H1 (cell line): ENCODE data around the gene KRTAP12-2. TPM values are rescaled to one million over a fixed set of nuclear protein-coding genes. Genes with fewer than 3 reads are reported as not detected.

ENCODE experiments used
- CTCF ChIA-PET: fragments of 300-600 bp; sonication (Branson Sonifier 250); formaldehyde crosslinking; loops from one replicate; lab custom pipeline; 2021; ENCODE audit not compliant: partially characterized antibody; lab: Charles Lee
- POLR2A ChIA-PET: fragments of 300-600 bp; sonication (Branson Sonifier 250); formaldehyde crosslinking; loops from one replicate; lab custom pipeline; 2021; ENCODE audit warnings: inconsistent platforms; ENCODE audit not compliant: partially characterized antibody; lab: Charles Lee
- DNase-seq, 2 experiments: peaks; one replicate each; pipeline versions ENCODE4 v3.0.0 to v3.0.0-alpha.2; 2010 to 2022; ENCODE audit warnings: low spot score in 2 of 2, low read depth in 1 of 2, mixed read lengths in 1 of 2
- FAIRE-seq: peaks from 2 replicates; lab custom pipeline; 2011; peaks lifted over from hg19 to GRCh38; lab: Jason Lieb, UNC
- H2AFZ ChIP-seq: 2 replicates; pipeline ENCODE4 v1.8.1; 2012; ENCODE audit warnings: low read length, inconsistent platforms
- H2AK5ac ChIP-seq: 2 replicates; pipeline ENCODE4 v1.6.1; 2013; ENCODE audit warnings: low read depth, low read length
- H2BK120ac ChIP-seq: replicated peaks from 2 replicates; pipeline ENCODE3; 2013; ENCODE audit warnings: low read depth, low read length, inconsistent platforms
- H2BK12ac ChIP-seq: 2 replicates; pipeline ENCODE4 v1.6.1; 2013; ENCODE audit warnings: low read depth, low read length
- H2BK15ac ChIP-seq: 2 replicates; pipeline ENCODE4 v1.6.1; 2013; ENCODE audit warnings: low read length
- H2BK20ac ChIP-seq: 2 replicates; pipeline ENCODE4 v1.6.1; 2013; ENCODE audit warnings: low read length
- H2BK5ac ChIP-seq: 2 replicates; pipeline ENCODE4 v1.6.1; 2013; ENCODE audit warnings: low read depth, low read length
- H3K14ac ChIP-seq: 2 replicates; pipeline ENCODE4 v1.6.1; 2013; ENCODE audit warnings: inconsistent platforms; ENCODE audit not compliant: insufficient read length
- H3K18ac ChIP-seq: 2 replicates; pipeline ENCODE4 v1.6.1; 2013; ENCODE audit warnings: low read length; ENCODE audit errors: extremely low read depth
- H3K23ac ChIP-seq: 2 replicates; pipeline ENCODE4 v1.6.1; 2013; ENCODE audit warnings: inconsistent platforms; ENCODE audit not compliant: insufficient read length
- H3K23me2 ChIP-seq: 2 replicates; pipeline ENCODE4 v1.6.1; 2013; ENCODE audit warnings: low read depth, low read length
- H3K27ac ChIP-seq: 2 replicates; pipeline ENCODE4 v1.6.1; 2011; ENCODE audit warnings: low read depth, low read length, inconsistent platforms
- H3K27me3 ChIP-seq, 4 experiments: replicated peaks in 1 of 4; 1 replicate in 1 of 4; 2 replicates in 3 of 4; pipeline versions ENCODE4 v1.6.1 to v1.8.1; 2011 to 2013; ENCODE audit warnings: low read length in 3 of 4, mild to moderate bottlenecking in 3 of 4, inconsistent platforms in 2 of 4, mixed read lengths in 2 of 4, moderate library complexity in 1 of 4; ENCODE audit not compliant: control insufficient read depth in 3 of 4, insufficient read depth in 3 of 4; ENCODE audit errors: extremely low read depth in 1 of 4
- H3K36me3 ChIP-seq, 4 experiments: 2 replicates each; pipeline versions ENCODE4 v1.6.1 to v1.8.1; 2011 to 2013; ENCODE audit warnings: mild to moderate bottlenecking in 4 of 4, low read length in 3 of 4, moderate library complexity in 2 of 4, control low read depth in 1 of 4, inconsistent platforms in 1 of 4; ENCODE audit not compliant: insufficient read depth in 4 of 4, control insufficient read depth in 2 of 4
- H3K4ac ChIP-seq: replicated peaks from 2 replicates; pipeline ENCODE3; 2013; ENCODE audit warnings: low read length, low read depth, mixed read lengths, inconsistent platforms; ENCODE audit not compliant: insufficient read length
- H3K4me1 ChIP-seq, 4 experiments: replicated peaks in 1 of 4; 1 replicate in 1 of 4; 2 replicates in 3 of 4; pipeline versions ENCODE4 v1.6.1 to v1.8.1; 2011 to 2013; ENCODE audit warnings: low read length in 3 of 4, inconsistent platforms in 2 of 4, mixed read lengths in 1 of 4; ENCODE audit not compliant: insufficient read depth in 4 of 4, control insufficient read depth in 3 of 4
- H3K4me2 ChIP-seq, 2 experiments: 2 replicates each; pipeline versions ENCODE4 v1.6.1 to v1.8.1; 2011 to 2013; ENCODE audit warnings: low read depth in 2 of 2, low read length in 2 of 2, control low read depth in 1 of 2, inconsistent platforms in 1 of 2, mild to moderate bottlenecking in 1 of 2; ENCODE audit not compliant: insufficient read depth in 1 of 2
- H3K4me3 ChIP-seq, 4 experiments: fragments of 200-600, 300-600 bp in 1 of 4; sonication (generic), shearing (Covaris generic), sonication (Bioruptor Twin) in 1 of 4; 2 replicates each; pipeline versions ENCODE4 v1.5.1 to v1.8.1; 2011 to 2016; ENCODE audit warnings: low read length in 4 of 4, low read depth in 3 of 4, control low read depth in 2 of 4, inconsistent platforms in 2 of 4, mild to moderate bottlenecking in 2 of 4, mixed read lengths in 1 of 4, moderate library complexity in 1 of 4; ENCODE audit not compliant: insufficient read depth in 2 of 4; ENCODE audit errors: extremely low read depth in 1 of 4
- H3K56ac ChIP-seq: replicated peaks from 2 replicates; pipeline ENCODE3; 2013; ENCODE audit warnings: low read depth, mild to moderate bottlenecking, mixed read lengths, low read length, inconsistent platforms; ENCODE audit not compliant: insufficient read length
- H3K79me1 ChIP-seq: 2 replicates; pipeline ENCODE4 v1.6.1; 2013; ENCODE audit warnings: low read depth, low read length, control low read depth
- H3K79me2 ChIP-seq, 2 experiments: 2 replicates each; pipeline versions ENCODE4 v1.6.1 to v1.8.1; 2012 to 2013; ENCODE audit warnings: low read length in 2 of 2, mild to moderate bottlenecking in 2 of 2, inconsistent platforms in 1 of 2; ENCODE audit not compliant: insufficient read depth in 2 of 2, control insufficient read depth in 1 of 2
- H3K9ac ChIP-seq, 4 experiments: replicated peaks in 1 of 4; 1 replicate in 1 of 4; 2 replicates in 3 of 4; pipeline versions ENCODE4 v1.6.1 to v1.8.1; 2011 to 2013; ENCODE audit warnings: low read depth in 3 of 4, low read length in 3 of 4, control low read depth in 2 of 4, mild to moderate bottlenecking in 2 of 4, moderate library complexity in 2 of 4, inconsistent platforms in 1 of 4; ENCODE audit errors: extremely low read depth in 1 of 4
- H3K9me3 ChIP-seq, 2 experiments: 2 replicates each; pipeline versions ENCODE4 v1.6.1 to v1.8.1; 2012 to 2013; ENCODE audit warnings: mild to moderate bottlenecking in 2 of 2, moderate library complexity in 2 of 2, control low read depth in 1 of 2, inconsistent platforms in 1 of 2, low read depth in 1 of 2, low read length in 1 of 2, mixed read lengths in 1 of 2; ENCODE audit not compliant: insufficient read depth in 2 of 2
- H4K20me1 ChIP-seq, 2 experiments: replicated peaks in 1 of 2; 2 replicates each; pipeline versions ENCODE3 to v1.8.1; 2011 to 2013; ENCODE audit warnings: inconsistent platforms in 2 of 2, low read length in 2 of 2, mild to moderate bottlenecking in 1 of 2; ENCODE audit not compliant: insufficient read depth in 2 of 2, control insufficient read depth in 1 of 2
- H4K5ac ChIP-seq: 2 replicates; pipeline ENCODE4 v1.6.1; 2013; ENCODE audit warnings: low read length, low read depth, mixed read lengths, inconsistent platforms; ENCODE audit not compliant: insufficient read length
- H4K8ac ChIP-seq: 2 replicates; pipeline ENCODE4 v1.8.0; 2013; ENCODE audit warnings: mild to moderate bottlenecking, moderate library complexity, low read length, inconsistent platforms; ENCODE audit not compliant: insufficient read depth; ENCODE audit errors: extremely low read depth
- H4K91ac ChIP-seq: replicated peaks from 2 replicates; pipeline ENCODE3; 2013; ENCODE audit warnings: low read length, mixed read lengths, inconsistent platforms; ENCODE audit not compliant: insufficient read length
- KDM5A ChIP-seq: fragments of 200-600 bp; IDR thresholded peaks from 2 replicates; pipeline ENCODE4 v1.7.1; 2012; ENCODE audit warnings: mild to moderate bottlenecking, low read length, inconsistent platforms, mixed read lengths
- NRF1 ChIP-seq: IDR thresholded peaks from 2 replicates; pipeline ENCODE4 v1.6.1; 2011; ENCODE audit warnings: mild to moderate bottlenecking, low read depth, low read length, improper control_type of control experiment
- SIN3A ChIP-seq, 2 experiments: IDR thresholded peaks in 1 of 2; conservative IDR thresholded peaks in 1 of 2; 2 replicates each; pipeline ENCODE4 v1.6.1; 2011 to 2012; ENCODE audit warnings: low read length in 2 of 2, improper control_type of control experiment in 1 of 2, low read depth in 1 of 2, mild to moderate bottlenecking in 1 of 2
- SIX5 ChIP-seq: IDR thresholded peaks from 2 replicates; pipeline ENCODE4 v1.6.1; 2011; ENCODE audit warnings: mild to moderate bottlenecking, low read depth, low read length
- YY1 ChIP-seq: IDR thresholded peaks from 2 replicates; pipeline ENCODE4 v1.6.1; 2011; ENCODE audit warnings: low read depth, mild to moderate bottlenecking, low read length
- WGBS, 2 experiments: shearing (Covaris generic) in 1 of 2; methylation state at CpG; one replicate each; pipeline versions ENCODE4 v1.1.6 to v1.1.7; 2013 to 2015; ENCODE audit warnings: low lambda C conversion rate in 2 of 2, mixed read lengths in 2 of 2, inconsistent platforms in 1 of 2, low coverage in 1 of 2, missing lambda C conversion rate in 1 of 2; ENCODE audit not compliant: insufficient replicate concordance in 2 of 2, insufficient coverage in 1 of 2, insufficient read length in 1 of 2; ENCODE audit errors: extremely low coverage in 1 of 2, missing lambda C conversion rate in 1 of 2; 5-methylcytosine and 5-hydroxymethylcytosine counted together
- polyA plus RNA-seq, 7 experiments: library from polyadenylated mRNA; depleted of rRNA in 3 of 7; stranded (reverse) in 5 of 7; unstranded in 2 of 7; fragments of >200 nt in 5 of 7; fragments of 200-250 nt in 2 of 7; gene quantifications; 1 replicate in 5 of 7; 2 replicates in 1 of 7; 4 replicates in 1 of 7; pipeline versions ENCODE4 v1.2.1 to v1.2.3, GENCODE V29; 2011 to 2013; ENCODE audit warnings: missing spikeins in 2 of 7, mixed read lengths in 2 of 7
- total RNA-seq: library from RNA; stranded (reverse); fragmentation: NEBNext Ultra II Directional; extraction: Animal tissue kit (Norgen Biotek cat#: 25700); gene quantifications from 2 replicates; pipeline ENCODE4 v1.2.1, GENCODE V29; 2021

KRTAP12-2 gene
- total and polyA plus RNA-seq, 2 of the 8 experiments (the other 6 are each of a cell fraction or from before 2014, with no cell fraction given) = 0.50 TPM; not detected in 1

DNA sequence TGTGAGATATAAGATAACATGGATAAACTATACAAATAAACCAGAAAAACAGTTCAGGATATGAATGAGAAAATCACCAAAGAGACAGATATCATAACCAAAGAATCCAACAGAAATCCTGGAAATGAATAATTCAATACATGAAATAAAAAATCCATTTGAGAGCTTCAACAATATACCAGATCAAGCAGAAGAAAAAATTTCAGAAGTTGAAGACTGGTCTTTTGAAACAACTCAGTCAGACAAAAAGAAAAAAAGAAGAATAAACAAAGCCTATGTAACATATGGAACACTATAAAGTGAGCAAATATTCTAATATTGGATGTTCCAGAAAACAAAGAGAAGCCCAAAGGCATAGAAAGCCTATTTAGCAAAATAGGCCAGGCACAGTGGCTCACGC, 5.2 kb upstream of the KRTAP12-2 start:
- Histone ChIP-seq H4K8ac (no peak overlapping the region), H3K23ac (no peak overlapping the region), H3K79me1 (no peaks in the 10 kb centered on the region), H4K91ac (no peak overlapping the region), H3K14ac (no peak overlapping the region), H2BK12ac (no peak overlapping the region), H2BK20ac (no peak overlapping the region), H2BK15ac (no peak overlapping the region), H2BK5ac (no peak overlapping the region), H3K4me2 (no peak overlapping the region), H3K9ac (no peak overlapping the region), H2AK5ac (no peak overlapping the region), H2BK120ac (no peak overlapping the region), H3K4me3 (no peak overlapping the region), H4K20me1 (no peaks in the 10 kb centered on the region), H3K27me3 (no peaks in the 10 kb centered on the region), H2AFZ (no peak overlapping the region), H3K23me2 (no peaks in the 10 kb centered on the region), H3K4me1 (no peaks in the 10 kb centered on the region), H3K56ac (no peak overlapping the region), H3K9me3 (peaks cover 19 to 24% of the 10 kb centered on the region in 2 experiments), H4K5ac (no peak overlapping the region), H3K36me3 (no peaks in the 10 kb centered on the region), H3K18ac (no peak overlapping the region), H3K79me2 (no peaks in the 10 kb centered on the region; a peak in 1 of 4 replicates), H3K4ac (no peak overlapping the region), H3K27ac (no peak overlapping the region)
- 87% methylated on average over 1 of the region's 1 CpG; no CpG with 5 or more reads in 1 of the 2 experiments for WGBS, 2 experiments
- TF ChIP-seq KDM5A = no peak
- TF ChIP-seq YY1 = no peak
- TF ChIP-seq SIN3A (conservative IDR thresholded peaks at IDR 0.05 in 1 of 2, IDR thresholded peaks at IDR 0.05 in 1 of 2; ENCODE audit: low read depth in 1 of 2, low read length in 2 of 2) = no peak
- no peak for TF ChIP-seq NRF1
- no peak for TF ChIP-seq SIX5
- FAIRE-seq (no peak), DNase-seq (no peak)
- ChIA-PET CTCF (no interaction called here), POLR2A (interaction anchor here (1.7 kb wide), 1 partner anchor 8 kb away, joined by 4 read pairs; no protein-coding TSS in a partner anchor)
